A549 treated with CpdA at 1 μM for 4 hours (cell line): ENCODE results near the gene DCHS1. TPM values are rescaled to one million over a fixed set of nuclear protein-coding genes. Genes with fewer than 3 reads are reported as not detected.

Experiments used
- total RNA-seq: library from RNA; stranded (reverse); fragments of 200-300 nt; extraction: Qiagen RNA extraction; gene quantifications from 5 replicates; pipeline ENCODE4 v1.2.3, GENCODE V29; 2022; ENCODE audit warnings: low read depth

Gene DCHS1
- 0.09 to 0.14 TPM (median 0.11 TPM) in 5 replicates for total RNA-seq

GRCh38 chr11:6655790-6656583, at the start of gene DCHS1:
Gene DCHS1 (minus strand): TSS chr11:6655809. CDS start chr11:6641613, 14,196 bp downstream.

GRCh38 chr11:6682936-6683861, 27.6 kb upstream of the DCHS1 start, which contains the start of gene MRPL17:
Gene MRPL17 (minus strand): TSS chr11:6683340. CDS start chr11:6683296, 44 bp downstream.

GRCh38 chr11:6619004-6619745, 36.4 kb downstream of the DCHS1 start, which contains the start of gene TPP1:
Gene TPP1 (minus strand): TSS chr11:6619422. CDS start chr11:6619400, 22 bp downstream.

GRCh38 chr11:6612213-6613041, 43.2 kb downstream of the DCHS1 start, which contains the start of gene TAF10:
Gene TAF10 (minus strand): TSS chr11:6612216. CDS start chr11:6612189, 27 bp downstream.

GRCh38 chr11:6603287-6604080, 52.1 kb downstream of the DCHS1 start, which contains the start of the genes ILK and RRP8:
Gene ILK (plus strand): TSS chr11:6603774. CDS start chr11:6604272, 498 bp downstream.
Gene RRP8 (minus strand): TSS chr11:6603616. CDS start chr11:6603502, 114 bp downstream.

Other genes starting within 250 kb of the DCHS1 start
- gene APBB1, start 236.7 kb downstream of the DCHS1 start, total RNA-seq, result 18.1 to 23.2 TPM (median 18.6 TPM) in 5 replicates
- 0.31 to 0.65 TPM (median 0.55 TPM) in 5 replicates for gene HPX, start 214.8 kb downstream of the DCHS1 start, total RNA-seq
- gene TRIM3, start 181.9 kb downstream of the DCHS1 start, total RNA-seq, result 13.6 to 20.7 TPM (median 17.7 TPM) in 5 replicates
- gene ARFIP2, start 174.5 kb downstream of the DCHS1 start, total RNA-seq, result 55.9 to 64.6 TPM (median 58.3 TPM) in 5 replicates
- gene TIMM10B, start 174.3 kb downstream of the DCHS1 start, total RNA-seq, result 26.4 to 35.2 TPM (median 33.0 TPM) in 5 replicates
- 2.6 to 3.8 TPM (median 3.3 TPM) in 5 replicates for gene DNHD1, start 158.5 kb downstream of the DCHS1 start, total RNA-seq
- 27.5 to 36.0 TPM (median 32.8 TPM) in 5 replicates for gene RRP8, start 52.2 kb downstream of the DCHS1 start, total RNA-seq
- 100.0 to 124 TPM (median 120 TPM) in 5 replicates for gene ILK, start 52.0 kb downstream of the DCHS1 start, total RNA-seq
- 164 to 262 TPM (median 213 TPM) in 5 replicates for gene TAF10, start 43.6 kb downstream of the DCHS1 start, total RNA-seq
- gene TPP1, start 36.4 kb downstream of the DCHS1 start, total RNA-seq, result 41.5 to 52.4 TPM (median 46.7 TPM) in 5 replicates
- gene MRPL17, start 27.5 kb upstream of the DCHS1 start, total RNA-seq, result 94.0 to 119 TPM (median 109 TPM) in 5 replicates
- 0.01 to 0.13 TPM in 2 of 5 replicates, not detected in the others for gene OR2AG2, start 116.2 kb upstream of the DCHS1 start, total RNA-seq
- gene OR2AG1, start 127.2 kb upstream of the DCHS1 start, total RNA-seq, result not detected in 5 replicates
- gene OR6A2, start 143.9 kb upstream of the DCHS1 start, total RNA-seq, result not detected in 5 replicates
- gene OR10A5, start 189.9 kb upstream of the DCHS1 start, total RNA-seq, result not detected in 5 replicates
- not detected in 5 replicates for gene OR10A2, start 207.2 kb upstream of the DCHS1 start, total RNA-seq
- not detected in 5 replicates for gene OR10A4, start 220.8 kb upstream of the DCHS1 start, total RNA-seq
- gene OR2D2, start 236.7 kb upstream of the DCHS1 start, total RNA-seq, result not detected in 5 replicates